Fibroblast of upper back skin (primary cell): ENCODE measurements around the gene GARRE1.

Source experiments
- DNase-seq: peaks from one replicate; pipeline ENCODE4 v3.0.0-alpha.2; 2013

Gene GARRE1

DNA sequence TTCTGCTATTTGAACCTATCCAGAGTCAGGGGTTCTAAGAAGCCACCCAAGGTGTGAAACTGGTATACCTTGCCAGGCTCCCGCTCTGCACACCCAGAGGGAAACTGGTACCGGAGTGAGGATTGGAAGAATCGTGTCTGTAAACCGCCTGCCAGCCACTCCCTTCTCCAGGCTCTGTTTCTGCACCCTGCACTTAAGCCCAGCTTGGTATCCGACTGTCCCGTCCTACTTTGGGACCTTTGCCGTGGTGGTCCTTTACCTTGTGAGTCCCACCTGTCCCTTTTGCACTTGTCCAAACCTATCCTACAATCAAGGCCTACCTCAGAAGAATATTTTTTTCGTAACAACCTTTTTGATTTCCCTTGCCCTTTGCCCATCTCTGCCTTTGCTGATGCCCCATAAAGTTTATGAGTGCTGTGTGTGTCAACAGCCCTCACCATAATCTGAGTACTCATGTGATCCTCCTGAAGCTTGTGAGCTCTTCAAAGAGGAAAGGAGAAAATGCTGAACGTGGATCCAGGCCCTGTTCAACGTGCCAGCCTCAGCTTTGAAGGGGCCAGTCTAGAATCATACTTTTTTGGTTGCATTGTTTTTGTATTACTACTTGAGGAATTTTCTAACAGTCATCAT is 44.7 kb downstream of the GARRE1 start:
- DNase-seq, result no peak

DNA sequence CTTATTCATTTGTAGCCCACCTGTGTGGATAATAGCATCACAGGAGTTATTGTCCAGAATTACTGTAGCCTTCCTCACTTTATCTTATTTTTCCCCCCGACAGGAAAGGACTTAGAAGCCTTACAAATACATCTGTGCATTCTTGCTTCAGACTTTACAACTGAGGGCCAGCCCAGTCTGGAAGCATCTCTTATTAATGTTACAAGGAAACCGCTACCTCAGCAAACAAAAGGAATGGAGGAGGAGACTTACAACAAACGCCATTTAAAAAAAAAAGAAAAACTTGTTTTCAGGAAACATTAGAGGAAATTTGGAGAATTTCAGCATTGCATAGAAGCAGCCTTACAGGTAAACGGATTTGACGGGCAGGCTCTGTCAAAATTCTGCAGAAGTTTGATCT is 45.2 kb downstream of the GARRE1 start:
- DNase-seq, result no peak

DNA sequence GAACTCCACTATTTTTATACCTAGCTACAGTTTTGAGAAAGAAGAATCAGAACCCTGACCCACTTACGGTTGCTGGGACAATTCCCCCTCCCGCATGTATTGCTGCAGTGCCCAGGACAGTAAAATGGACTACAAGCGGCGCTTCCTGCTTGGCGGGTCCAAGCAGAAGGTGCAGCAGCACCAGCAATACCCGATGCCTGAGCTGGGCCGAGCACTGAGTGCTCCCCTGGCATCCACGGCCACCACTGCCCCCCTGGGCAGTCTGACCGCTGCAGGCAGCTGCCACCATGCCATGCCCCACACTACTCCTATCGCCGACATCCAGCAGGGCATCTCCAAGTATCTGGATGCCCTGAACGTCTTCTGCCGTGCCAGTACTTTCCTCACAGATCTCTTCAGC is 46.0 kb downstream of the GARRE1 start:
- no peak for DNase-seq

DNA sequence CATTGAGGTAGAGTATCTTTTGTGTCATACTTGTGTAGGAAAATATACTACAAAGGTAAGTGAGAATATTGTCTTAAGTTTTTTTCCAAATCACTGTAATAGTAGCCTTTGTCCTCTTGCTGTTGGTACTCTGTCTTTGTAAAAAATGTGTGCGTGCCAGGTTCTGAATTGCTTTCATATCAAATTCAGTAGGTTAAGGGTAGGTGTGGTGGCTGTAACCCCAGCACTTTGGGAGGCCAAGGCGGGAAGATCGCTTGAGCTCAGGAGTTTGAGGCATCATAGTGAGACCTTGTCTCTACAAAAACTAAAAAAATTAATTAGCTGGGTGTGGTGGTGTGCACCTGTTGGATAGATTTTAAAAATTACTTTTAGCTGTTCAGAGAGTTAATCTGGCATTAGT is 46.6 kb downstream of the GARRE1 start:
- no peak for DNase-seq
